ENCODE results near the gene PABPC1L2B.
"Not testable (repeated sequence)": the region's sequence is repeated elsewhere in the genome, so short reads cannot be mapped to it uniquely, and the experiment has no call there.

Gene PABPC1L2B

GRCh38 chrX:73002733-73003132 lies at the start of gene PABPC1L2B:
Gene PABPC1L2B (plus strand): TSS chrX:73002939. CDS start chrX:73003643, 704 bp downstream.
- not testable (repeated sequence) for DNase-seq

GRCh38 chrX:72959971-72960370 lies 42.8 kb upstream of the PABPC1L2B start:
- DNase-seq: not testable (repeated sequence)

- DNase-seq: not testable (repeated sequence)
Measured at GRCh38 chrX:72971859-72972258, 30.9 kb upstream of the PABPC1L2B start.

GRCh38 chrX:72974885-72975284 lies 27.9 kb upstream of the PABPC1L2B start:
- not testable (repeated sequence) for DNase-seq

- DNase-seq: not testable (repeated sequence)
Measured at GRCh38 chrX:72980894-72981469, 21.8 kb upstream of the PABPC1L2B start.

GRCh38 chrX:73004032-73004431 lies 1.3 kb downstream of the PABPC1L2B start:
- DNase-seq: not testable (repeated sequence)

- no peak for DNase-seq
Measured at GRCh38 chrX:73021361-73022092, 18.8 kb downstream of the PABPC1L2B start.

- DNase-seq: not testable (repeated sequence)
Measured at GRCh38 chrX:73022093-73022445, 19.3 kb downstream of the PABPC1L2B start.

- DNase-seq: no peak
Measured at GRCh38 chrX:73028876-73029275, 26.1 kb downstream of the PABPC1L2B start.

All from NCI-H524 treated with DMSO at 0.1 percent for 48 hours (cell line).